HepG2 (cell line): Measurements from ENCODE around the gene CENPB. TPM values are rescaled to one million over a fixed set of nuclear protein-coding genes. Genes with fewer than 3 reads are reported as not detected.

ENCODE experiments used
- ATF6 ChIP-seq: sonication (generic); formaldehyde crosslinking; conservative IDR thresholded peaks from 2 replicates; pipeline ENCODE4 v1.4.0; 2020; ENCODE audit warnings: missing genetic modification reagents
- ERF ChIP-seq: IDR thresholded peaks from 2 replicates; pipeline ENCODE4 v1.6.1; 2018; ENCODE audit warnings: missing biosample characterization, missing genetic modification reagents
- ETV6 ChIP-seq: sonication (generic); formaldehyde crosslinking; conservative IDR thresholded peaks from 2 replicates; pipeline ENCODE4 v1.4.0; 2020; ENCODE audit warnings: missing genetic modification reagents
- FOXP1 ChIP-seq, 2 experiments: fragments of 450-650 bp in 1 of 2; IDR thresholded peaks; 2 replicates each; pipeline ENCODE4 v1.6.1; 2017 to 2018; ENCODE audit warnings: antibody characterized with exemption in 1 of 2
- GZF1 ChIP-seq: sonication (generic); formaldehyde crosslinking; IDR thresholded peaks from 2 replicates; pipeline ENCODE4 v1.5.1; 2020; ENCODE audit warnings: mild to moderate bottlenecking, missing genetic modification reagents
- HOXA9 ChIP-seq: sonication (generic); formaldehyde crosslinking; IDR thresholded peaks from 2 replicates; pipeline ENCODE4 v1.8.1; 2022; ENCODE audit warnings: missing genetic modification reagents, mild to moderate bottlenecking, moderate library complexity, borderline replicate concordance
- IKZF1 ChIP-seq: fragments of 450-650 bp; IDR thresholded peaks from 2 replicates; pipeline ENCODE4 v1.7.1; 2016
- LRRFIP1 ChIP-seq: sonication (generic); formaldehyde crosslinking; conservative IDR thresholded peaks from 2 replicates; pipeline ENCODE4 v1.4.0; 2020; ENCODE audit warnings: missing genetic modification reagents
- MATR3 ChIP-seq: sonication (generic); formaldehyde crosslinking; IDR thresholded peaks from 2 replicates; pipeline ENCODE4 v1.4.0; 2020; ENCODE audit warnings: missing genetic modification reagents
- NCOA5 ChIP-seq: sonication (generic); formaldehyde crosslinking; IDR thresholded peaks from 2 replicates; pipeline ENCODE4 v1.4.0; 2020; ENCODE audit warnings: missing genetic modification reagents
- PBX2 ChIP-seq: IDR thresholded peaks from 2 replicates; pipeline ENCODE4 v1.6.1; 2016; ENCODE audit warnings: control low read depth
- RBFOX2 ChIP-seq: fragments of 200-400 bp; formaldehyde crosslinking; IDR thresholded peaks from 2 replicates; pipeline ENCODE4 v1.6.1; 2017; ENCODE audit warnings: low read depth, mild to moderate bottlenecking, low read length
- RFXANK ChIP-seq: IDR thresholded peaks from 2 replicates; pipeline ENCODE4 v1.6.1; 2016
- SP2 ChIP-seq: sonication (generic); formaldehyde crosslinking; IDR thresholded peaks from 2 replicates; pipeline ENCODE4 v1.5.1; 2020; ENCODE audit warnings: mild to moderate bottlenecking, missing genetic modification reagents
- SP5 ChIP-seq: IDR thresholded peaks from 2 replicates; pipeline ENCODE4 v1.6.1; 2016; ENCODE audit warnings: low read depth, borderline replicate concordance
- SRF ChIP-seq: IDR thresholded peaks from 2 replicates; pipeline ENCODE4 v1.6.1; 2011; ENCODE audit warnings: mild to moderate bottlenecking, low read depth, low read length, moderate library complexity
- ZBTB1 ChIP-seq: sonication (generic); formaldehyde crosslinking; IDR thresholded peaks from 2 replicates; pipeline ENCODE4 v1.4.0; 2020; ENCODE audit warnings: missing genetic modification reagents, borderline replicate concordance
- ZFP41 ChIP-seq: sonication (generic); formaldehyde crosslinking; IDR thresholded peaks from 2 replicates; pipeline ENCODE4 v1.4.0; 2020; ENCODE audit warnings: mild to moderate bottlenecking, missing genetic modification reagents, borderline replicate concordance
- ZFP82 ChIP-seq: sonication (generic); formaldehyde crosslinking; IDR thresholded peaks from 2 replicates; pipeline ENCODE4 v1.5.1; 2020; ENCODE audit warnings: mild to moderate bottlenecking, missing genetic modification reagents, borderline replicate concordance
- ZNF207 ChIP-seq: fragments of 450-650 bp; IDR thresholded peaks from 2 replicates; pipeline ENCODE4 v1.6.1; 2016; ENCODE audit warnings: antibody characterized with exemption, borderline replicate concordance
- ZNF333 ChIP-seq: sonication (generic); formaldehyde crosslinking; IDR thresholded peaks from 2 replicates; pipeline ENCODE4 v1.4.0; 2020; ENCODE audit warnings: mild to moderate bottlenecking, missing genetic modification reagents, borderline replicate concordance
- ZNF33A ChIP-seq: sonication (generic); formaldehyde crosslinking; IDR thresholded peaks from 2 replicates; pipeline ENCODE4 v1.5.1; 2020; ENCODE audit warnings: missing genetic modification reagents, mild to moderate bottlenecking, moderate library complexity, borderline replicate concordance
- ZNF567 ChIP-seq: sonication (generic); formaldehyde crosslinking; IDR thresholded peaks from 2 replicates; pipeline ENCODE4 v1.8.1; 2023; ENCODE audit warnings: mild to moderate bottlenecking, missing genetic modification reagents, borderline replicate concordance
- ZNF614 ChIP-seq: IDR thresholded peaks from 2 replicates; pipeline ENCODE4 v1.6.1; 2018; ENCODE audit warnings: missing biosample characterization, missing genetic modification reagents, inconsistent platforms, borderline replicate concordance
- ZNF713 ChIP-seq: sonication (generic); formaldehyde crosslinking; IDR thresholded peaks from 2 replicates; pipeline ENCODE4 v1.4.0; 2020; ENCODE audit warnings: mild to moderate bottlenecking, missing genetic modification reagents
- polyA plus RNA-seq, 8 experiments: library from polyadenylated mRNA; depleted of rRNA in 3 of 8; stranded (reverse) in 7 of 8; unstranded in 1 of 8; fragments of >200 nt; fragmentation: Illumina TruSeq in 4 of 8; extraction: Trizol in 4 of 8; gene quantifications; 2 replicates each; pipeline versions ENCODE4 v1.2.1 to v1.2.3, GENCODE V29; 2011 to 2016; ENCODE audit warnings: low read depth in 4 of 8, missing spikeins in 1 of 8, mixed read lengths in 1 of 8; ENCODE audit not compliant: insufficient read depth in 1 of 8
- total RNA-seq, 5 experiments: library from RNA; depleted of rRNA; stranded (reverse); fragments of >200 nt; fragmentation: Illumina TruSeq; extraction: Trizol; gene quantifications; 2 replicates each; pipeline ENCODE4 v1.2.3, GENCODE V29; 2016; ENCODE audit warnings: low read depth in 1 of 5

The CENPB gene
- total and polyA plus RNA-seq, 2 of the 13 experiments (the other 11 are each of a cell fraction or from before 2014, with no cell fraction given): 10.4 to 54.5 TPM

GRCh38 chr20:3811467-3812258 is 25.1 kb upstream of the CENPB start (continued):
- TF ChIP-seq ZNF33A (CRISPR knock-in tag) (no peak), ERF (CRISPR knock-in tag) (peak; percentile 99), RBFOX2 (peak; percentile 77), RFXANK (0 out of 2 replicates have a peak, but pooled peaks have one; percentile 34), FOXP1 (IDR thresholded peaks at IDR 0.05) (no peak), FOXP1 (CRISPR knock-in tag; IDR thresholded peaks at IDR 0.05) (0 out of 2 replicates have a peak, but pooled peaks have one; percentile 39), IKZF1 (no peak), ATF6 (peak; percentile 76; the same call in 1 of the 2 replicates), HOXA9 (CRISPR knock-in tag) (peak; percentile 93), ETV6 (CRISPR knock-in tag) (peak; percentile 82; the same call in 1 of the 2 replicates), ZNF567 (CRISPR knock-in tag) (no peak; the same call in 1 of the 2 replicates), SP5 (CRISPR knock-in tag) (peak; percentile 91; the same call in 1 of the 2 replicates), SRF (no peak), ZFP41 (CRISPR knock-in tag) (peak; percentile 92; the same call in 1 of the 2 replicates), MATR3 (CRISPR knock-in tag) (no peak), ZNF713 (no peak), PBX2 (CRISPR knock-in tag) (no peak), ZNF614 (peak; percentile 91; the same call in 1 of the 2 replicates), SP2 (CRISPR knock-in tag) (peak; percentile 55; the same call in 1 of the 2 replicates), LRRFIP1 (CRISPR knock-in tag) (0 out of 2 replicates have a peak, but pooled peaks have one; percentile 14), NCOA5 (no peak), ZBTB1 (CRISPR knock-in tag) (no peak; the same call in 1 of the 2 replicates), ZNF207 (no peak), GZF1 (CRISPR knock-in tag) (peak; percentile 72; the same call in 1 of the 2 replicates), ZFP82 (CRISPR knock-in tag) (no peak), ZNF333 (CRISPR knock-in tag) (no peak; the same call in 1 of the 2 replicates)
